GM10248 (cell line): ENCODE data around the gene MAP2K2.
"Not testable (repeated sequence)": the region's sequence is repeated elsewhere in the genome, so short reads cannot be mapped to it uniquely, and the experiment has no call there.

Experiments
- CTCF ChIA-PET: fragments of 300-600 bp; sonication (Branson Sonifier 250); formaldehyde crosslinking; extraction: SDS; loops from one replicate; lab custom pipeline; 2021; ENCODE audit warnings: antibody characterized with exemption; lab: Yijun Ruan, JAX
- POLR2A ChIA-PET: fragments of 350-650 bp; sonication (Branson Sonifier 250); formaldehyde crosslinking; extraction: SDS; loops from one replicate; lab custom pipeline; 2020; ENCODE audit warnings: antibody characterized with exemption; lab: Yijun Ruan, JAX
- DNase-seq: peaks from one replicate; pipeline ENCODE4 v3.0.0; 2012; ENCODE audit errors: extremely low spot score
- CTCF ChIP-seq: IDR thresholded peaks from 2 replicates; pipeline ENCODE4 v1.5.1; 2012; ENCODE audit warnings: mild to moderate bottlenecking, low read depth; ENCODE audit errors: extremely low read depth, missing control alignments, control extremely low read depth

Gene MAP2K2

GRCh38 chr19:4123615-4124568 is at the start of gene MAP2K2:
MAP2K2 (minus strand) TSS chr19:4124122; CDS start chr19:4123875, 247 bp downstream.
- no peak for TF ChIP-seq CTCF
- peak; percentile 98 for DNase-seq
- CTCF ChIA-PET, result interaction anchor here (2.2 kb wide), 1 partner anchor 16 kb away, joined by 12 read pairs; no protein-coding TSS in a partner anchor
- POLR2A ChIA-PET, result no interaction called here

GRCh38 chr19:4172861-4173473 is 49.0 kb upstream of the MAP2K2 start:
- ChIA-PET POLR2A (interaction anchor here (0.6 kb wide), 1 partner anchor 316 kb away, joined by 3 read pairs; no protein-coding TSS in a partner anchor), CTCF (interaction anchor here (0.8 to 1.6 kb wide), 2 partner anchors 32 to 33 kb away, joined by 3 read pairs; no protein-coding TSS in a partner anchor)
- TF ChIP-seq CTCF, result no peak
- peak; percentile 58 for DNase-seq

GRCh38 chr19:4171676-4172075 is 47.8 kb upstream of the MAP2K2 start:
- ChIA-PET POLR2A (no interaction called here), CTCF (no interaction called here)
- no peak for DNase-seq
- no peak for TF ChIP-seq CTCF

GRCh38 chr19:4164262-4164661 is 40.3 kb upstream of the MAP2K2 start:
- no peak for DNase-seq
- no peak for TF ChIP-seq CTCF
- POLR2A ChIA-PET, result interaction anchor here (0.6 to 0.8 kb wide), 2 partner anchors 301 to 331 kb away, joined by 5 to 6 read pairs; no protein-coding TSS in a partner anchor
- CTCF ChIA-PET, result interaction anchor here (0.9 to 1.5 kb wide), 5 partner anchors 24 to 44 kb away, joined by 3 to 6 read pairs (median 3); no protein-coding TSS in a partner anchor

- no peak for TF ChIP-seq CTCF
- ChIA-PET POLR2A (no interaction called here), CTCF (interaction anchor here (1.2 to 2.0 kb wide), 3 partner anchors 21 to 26 kb away, joined by 3 to 9 read pairs (median 8); no protein-coding TSS in a partner anchor)
- DNase-seq, result no peak
Observed at GRCh38 chr19:4161415-4162077, 37.6 kb upstream of the MAP2K2 start.

- DNase-seq, POLR2A ChIA-PET: not testable (repeated sequence)
- CTCF ChIA-PET, result interaction anchor here (0.9 to 7.7 kb wide), 3 partner anchors 11 to 194 kb away, joined by 3 to 47 read pairs (median 3); no protein-coding TSS in a partner anchor
Observed at GRCh38 chr19:4157971-4158370, 34.0 kb upstream of the MAP2K2 start.
